Activated effector memory CD4-positive, alpha-beta T cell treated with Interleukin-2 at 50 U/mL for 16 hours (primary cell): ENCODE data around the gene RUNX3.

Source experiments
- DNase-seq: peaks from one replicate; pipeline ENCODE4 v3.0.0-alpha.2; 2020

RUNX3 gene

DNA sequence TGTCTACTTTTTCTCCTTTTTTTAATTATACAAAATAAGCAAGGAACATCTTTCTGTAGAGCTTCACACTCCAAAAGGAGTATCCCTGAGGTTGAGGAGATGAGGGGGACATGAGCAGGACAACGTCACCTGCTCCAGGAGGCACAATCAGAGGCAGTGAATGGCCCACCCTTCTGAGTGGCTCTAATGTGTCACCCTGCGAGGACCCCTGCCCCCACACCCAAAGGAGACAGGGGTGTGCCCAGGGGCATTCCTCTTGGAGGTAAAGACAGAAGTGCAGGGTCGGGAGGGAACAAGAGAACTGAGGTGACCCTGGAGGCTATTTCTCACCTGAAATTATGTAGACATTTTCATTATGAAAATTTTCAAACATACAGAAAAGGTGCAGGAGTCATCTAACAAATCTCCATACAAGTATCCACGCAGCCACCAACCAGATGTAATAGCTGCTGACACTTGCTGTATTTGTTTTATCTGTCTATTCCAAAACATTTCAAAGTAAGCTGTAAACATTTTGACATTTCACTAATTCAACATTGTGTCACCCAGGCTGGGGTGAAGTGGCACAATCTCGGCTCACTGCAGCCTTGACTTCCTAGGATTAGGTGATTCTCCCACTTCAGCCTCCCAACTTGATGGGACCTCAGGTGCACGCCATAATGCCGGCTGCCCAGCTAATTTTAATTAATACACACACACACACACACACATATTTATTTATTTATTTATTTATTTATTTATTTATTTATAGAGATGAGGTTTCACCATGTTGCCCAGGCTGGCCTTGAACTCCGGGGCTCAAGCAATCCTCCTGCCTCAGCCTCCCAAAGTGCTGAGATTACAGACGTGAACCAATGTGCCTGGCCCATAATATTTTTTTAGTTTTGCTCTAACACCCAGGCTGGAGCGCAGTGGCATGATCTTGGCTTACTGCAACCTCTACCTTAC lies 70.7 kb downstream of the RUNX3 start:
- no peak for DNase-seq

DNA sequence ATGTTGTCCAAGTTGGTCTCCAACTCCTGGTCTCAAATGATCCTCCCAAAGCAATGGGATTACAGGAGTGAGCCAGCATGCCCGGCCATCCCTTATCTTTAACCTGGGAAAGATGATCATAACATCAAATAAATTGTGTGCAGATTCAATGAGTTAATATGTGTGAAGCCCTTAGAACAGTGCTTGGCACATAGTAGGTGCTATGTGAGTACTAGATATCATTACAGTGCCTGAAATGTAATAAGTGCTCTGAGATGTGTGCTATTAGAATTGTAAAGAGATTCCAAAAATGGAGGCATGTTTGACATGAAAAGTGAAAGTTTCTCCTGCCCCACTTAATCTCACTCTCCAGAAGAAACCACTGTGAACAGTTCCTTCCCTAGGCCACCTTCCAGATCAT lies 71.8 kb downstream of the RUNX3 start:
- no peak for DNase-seq

- no peak for DNase-seq
Measured at GRCh38 chr1:24857507-24858133, 72.5 kb downstream of the RUNX3 start.

- no peak for DNase-seq
Measured at GRCh38 chr1:24856787-24857506, 73.1 kb downstream of the RUNX3 start.

DNA sequence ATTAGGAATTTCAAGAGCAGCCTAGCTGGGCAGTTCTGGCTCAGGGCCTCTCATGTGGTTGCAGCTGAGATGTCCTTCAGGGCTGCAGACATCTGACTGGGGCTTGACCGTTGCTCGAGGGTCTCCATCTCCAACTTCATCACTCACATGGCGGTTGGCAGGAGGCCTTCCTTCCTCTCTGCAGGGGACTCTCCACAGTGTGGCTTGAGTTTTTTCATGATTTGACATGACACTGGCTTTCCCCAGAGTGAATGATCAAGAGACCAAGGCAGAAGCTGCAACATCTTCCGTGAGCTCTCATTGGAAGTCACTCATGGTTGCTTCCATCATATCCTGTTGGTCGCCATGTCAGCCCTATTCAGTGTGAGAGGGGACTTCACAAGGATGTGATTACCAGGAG lies 74.6 kb downstream of the RUNX3 start:
- DNase-seq = no peak

DNA sequence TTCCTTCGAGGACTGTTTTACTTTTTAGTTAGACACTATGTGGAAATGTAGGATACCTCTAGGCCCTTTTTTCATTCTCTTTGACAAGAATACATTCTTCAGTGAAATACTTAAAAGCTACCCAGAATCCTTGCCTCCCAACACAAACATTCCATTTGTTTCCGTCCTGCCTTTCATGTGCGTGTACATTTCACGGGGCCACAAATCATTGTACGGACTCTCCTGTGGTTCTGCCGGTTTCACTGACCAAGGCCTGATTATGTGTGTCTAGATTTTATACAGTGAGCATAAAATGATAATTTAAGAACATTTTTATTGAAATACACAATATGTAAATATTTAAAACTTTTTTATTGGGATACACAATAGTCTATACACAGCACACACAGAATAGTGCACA lies 76.4 kb downstream of the RUNX3 start:
- no peak for DNase-seq

DNA sequence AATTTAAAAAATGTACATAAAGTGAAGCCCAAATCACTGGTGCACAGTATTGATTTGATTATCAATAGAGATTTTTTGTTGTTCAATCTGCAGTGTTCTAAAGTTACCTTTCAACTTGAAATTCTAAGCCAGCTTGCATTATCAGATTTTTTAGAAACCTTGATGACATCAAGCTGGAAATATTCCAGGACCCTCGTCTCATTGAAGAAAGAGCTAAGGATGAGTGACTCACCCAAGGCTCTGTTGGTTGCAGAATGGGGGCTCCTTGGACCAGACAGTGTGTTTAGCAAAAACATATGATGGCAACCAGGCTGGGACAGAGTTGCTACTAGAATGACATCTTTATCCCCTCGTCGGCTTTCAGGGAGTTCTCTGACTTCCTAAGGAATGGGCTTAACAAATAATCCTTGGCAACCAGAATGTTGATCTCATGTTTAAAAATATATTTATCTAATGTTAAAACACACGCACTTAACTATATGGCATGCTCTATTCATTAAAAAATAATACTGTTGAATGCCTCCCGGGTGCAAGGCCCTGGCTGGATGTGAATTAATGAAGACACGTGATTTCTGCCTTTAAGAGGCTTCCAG lies 79.7 kb downstream of the RUNX3 start:
- no peak for DNase-seq

DNA sequence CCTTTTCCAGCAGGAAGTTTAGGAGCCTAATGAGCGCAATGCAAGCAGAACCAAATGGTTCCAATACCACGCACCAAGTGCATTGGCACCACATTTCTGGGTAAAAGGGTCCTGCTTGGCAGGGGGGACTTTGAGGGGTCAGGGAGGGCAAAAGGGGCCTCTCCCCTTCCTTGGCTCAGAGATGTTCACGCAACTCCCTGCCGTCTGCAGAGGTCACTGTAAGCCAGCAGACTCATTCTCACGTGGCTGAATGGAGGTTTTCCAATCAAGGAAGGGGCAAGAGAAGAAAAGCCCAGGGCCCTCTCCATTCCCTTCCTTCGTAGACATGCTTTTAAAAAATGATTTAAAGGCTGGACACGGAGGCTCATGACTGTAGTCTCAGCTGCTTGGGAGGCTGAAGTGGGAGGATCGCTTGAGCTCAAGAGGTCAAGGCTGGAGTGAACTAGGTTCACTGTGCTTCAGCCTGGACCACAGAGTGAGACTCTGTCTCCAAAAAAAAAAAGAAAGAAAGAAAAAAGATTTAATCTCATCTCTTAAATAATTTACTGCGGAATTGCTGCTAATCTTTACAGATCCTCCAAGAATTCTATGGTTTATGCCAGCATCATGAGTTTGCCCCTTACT lies 80.3 kb downstream of the RUNX3 start:
- DNase-seq = no peak
